HepG2 (cell line): Measurements from ENCODE around the gene IL1RAPL2. TPM values are rescaled to one million over a fixed set of nuclear protein-coding genes. Genes with fewer than 3 reads are reported as not detected.

ENCODE experiments used
- ATAC-seq: fragments of 200-7000 bp; cut with Tn5 transposase; 3 replicates; pipeline ENCODE4 v1.9.1; 2020; ENCODE audit warnings: mild to moderate bottlenecking, moderate library complexity
- BruUV-seq: library from RNA; stranded (reverse); fragments of 400-500 nt; replicated peaks from 2 replicates; lab custom pipeline; 2021; lab: Mats Ljungman, UMichigan
- CTCF ChIA-PET: fragments of 300-600 bp; formaldehyde crosslinking; extraction: SDS; loops from one replicate; lab custom pipeline; 2021; ENCODE audit warnings: low total read pairs, inconsistent platforms, low intra/inter-chr PET ratio; lab: Yijun Ruan, JAX
- POLR2A ChIA-PET: fragments of 350-600 bp; sonication (Branson Sonifier 250); formaldehyde crosslinking; loops from one replicate; lab custom pipeline; 2020; ENCODE audit warnings: antibody characterized with exemption, inconsistent platforms; lab: Yijun Ruan, JAX
- DNase-seq: peaks from one replicate; pipeline ENCODE4 v3.0.0-alpha.2; 2015; ENCODE audit warnings: low spot score
- FAIRE-seq: peaks from 3 replicates; lab custom pipeline; 2011; peaks lifted over from hg19 to GRCh38; lab: Jason Lieb, UNC
- H2AFZ ChIP-seq: one replicate; pipeline ENCODE4 v1.6.1; 2011; ENCODE audit warnings: low read length, inconsistent platforms
- H3K27ac ChIP-seq: fragments of 300-600 bp; 3 replicates; pipeline ENCODE4 v1.8.0; 2011; ENCODE audit warnings: mixed run types, mild to moderate bottlenecking, mixed read lengths, low read length, inconsistent platforms; ENCODE audit not compliant: insufficient read depth; ENCODE audit errors: extremely low read length
- H3K27me3 ChIP-seq, 2 experiments: fragments of 200-600 bp in 1 of 2; 2 replicates in 1 of 2; 3 replicates in 1 of 2; pipeline versions ENCODE4 v1.6.0 to v1.8.0; 2011; ENCODE audit warnings: low read length in 2 of 2, mild to moderate bottlenecking in 2 of 2, moderate library complexity in 2 of 2, inconsistent platforms in 1 of 2; ENCODE audit not compliant: insufficient read depth in 2 of 2, control insufficient read depth in 1 of 2
- H3K36me3 ChIP-seq, 2 experiments: fragments of 200-600 bp in 1 of 2; replicated peaks in 1 of 2; 2 replicates in 1 of 2; 3 replicates in 1 of 2; pipeline versions ENCODE4 v1.5.1 to v1.8.0; 2011; ENCODE audit warnings: low read length in 2 of 2, inconsistent platforms in 1 of 2; ENCODE audit not compliant: insufficient read depth in 2 of 2, control insufficient read depth in 1 of 2
- H3K4me1 ChIP-seq: 2 replicates; pipeline ENCODE4 v1.5.1; 2012; ENCODE audit warnings: low read length, inconsistent platforms; ENCODE audit not compliant: insufficient read depth
- H3K4me2 ChIP-seq: 2 replicates; pipeline ENCODE4 v1.6.0; 2011; ENCODE audit warnings: low read depth, low read length, inconsistent platforms
- H3K4me3 ChIP-seq, 3 experiments: fragments of 200-600 bp in 1 of 3; sonication (generic), shearing (Covaris generic) in 1 of 3; replicated peaks in 1 of 3; 2 replicates each; pipeline ENCODE4 v1.5.1; 2011 to 2016; ENCODE audit warnings: low read length in 3 of 3, inconsistent platforms in 2 of 3, low read depth in 2 of 3, mild to moderate bottlenecking in 2 of 3, control low read depth in 1 of 3, mixed read lengths in 1 of 3; ENCODE audit not compliant: insufficient read depth in 1 of 3
- H3K79me2 ChIP-seq: one replicate; pipeline ENCODE4 v1.6.1; 2011; ENCODE audit warnings: low read length, inconsistent platforms; ENCODE audit not compliant: insufficient read depth
- H3K9ac ChIP-seq: 2 replicates; pipeline ENCODE4 v1.6.0; 2011; ENCODE audit warnings: mild to moderate bottlenecking, low read depth, low read length, inconsistent platforms; ENCODE audit not compliant: insufficient read depth
- H3K9me3 ChIP-seq: 2 replicates; pipeline ENCODE4 v1.5.1; 2012; ENCODE audit warnings: mild to moderate bottlenecking, low read length
- H4K20me1 ChIP-seq: 2 replicates; pipeline ENCODE4 v1.6.0; 2011; ENCODE audit warnings: inconsistent platforms, mild to moderate bottlenecking, low read length, moderate library complexity; ENCODE audit not compliant: insufficient read depth
- HNF4A ChIP-seq: sonication (generic); formaldehyde crosslinking; IDR thresholded peaks from 2 replicates; pipeline ENCODE4 v1.4.0; 2020; ENCODE audit warnings: missing genetic modification reagents
- JUNB ChIP-seq: sonication (generic); formaldehyde crosslinking; IDR thresholded peaks from 2 replicates; pipeline ENCODE4 v1.8.0; 2022; ENCODE audit warnings: missing genetic modification reagents, mild to moderate bottlenecking, borderline replicate concordance
- MATR3 ChIP-seq: sonication (generic); formaldehyde crosslinking; IDR thresholded peaks from 2 replicates; pipeline ENCODE4 v1.4.0; 2020; ENCODE audit warnings: missing genetic modification reagents
- MEIS2 ChIP-seq: sonication (generic); formaldehyde crosslinking; IDR thresholded peaks from 2 replicates; pipeline ENCODE4 v1.9.0; 2021; ENCODE audit warnings: mild to moderate bottlenecking, missing genetic modification reagents
- RERE ChIP-seq: IDR thresholded peaks from 2 replicates; pipeline ENCODE4 v1.6.1; 2016; ENCODE audit warnings: low read depth, missing genetic modification reagents, missing compliant biosample characterization
- RNF2 ChIP-seq: fragments of 450-650 bp; conservative IDR thresholded peaks from 2 replicates; pipeline ENCODE4 v1.6.1; 2016; ENCODE audit warnings: low read depth
- STAT5B ChIP-seq: sonication (generic); formaldehyde crosslinking; IDR thresholded peaks from 2 replicates; pipeline ENCODE4 v1.4.0; 2020; ENCODE audit warnings: missing genetic modification reagents
- ZBTB39 ChIP-seq: sonication (generic); formaldehyde crosslinking; IDR thresholded peaks from 2 replicates; pipeline ENCODE4 v1.5.0; 2020; ENCODE audit warnings: missing genetic modification reagents
- ZNF224 ChIP-seq: sonication (generic); formaldehyde crosslinking; IDR thresholded peaks from 2 replicates; pipeline ENCODE4 v1.5.0; 2020; ENCODE audit warnings: mild to moderate bottlenecking, missing genetic modification reagents
- ZSCAN20 ChIP-seq: sonication (generic); formaldehyde crosslinking; IDR thresholded peaks from 2 replicates; pipeline ENCODE4 v1.4.0; 2020; ENCODE audit warnings: missing genetic modification reagents, mild to moderate bottlenecking, borderline replicate concordance
- WGBS: methylation state at CpG from one replicate; pipeline ENCODE4 v1.1.6; 2017; ENCODE audit warnings: low lambda C conversion rate; 5-methylcytosine and 5-hydroxymethylcytosine counted together
- in situ Hi-C: cut with HindIII; loops from 2 replicates; pipeline ENCODE4 v1.10.0; 2017; ENCODE audit warnings: low pct_unique_long_range_greater_than_20kb; ENCODE audit not compliant: extremely low pct_ligation_motif_present
- intact Hi-C: fragments of 100-400 bp; cut with micrococcal nuclease; formaldehyde crosslinking; loops from one replicate; pipeline ENCODE4 v1.10.0; 2022; ENCODE audit not compliant: unreplicated experiment
- polyA plus RNA-seq, 8 experiments: library from polyadenylated mRNA; depleted of rRNA in 3 of 8; stranded (reverse) in 7 of 8; unstranded in 1 of 8; fragments of >200 nt; fragmentation: Illumina TruSeq in 4 of 8; extraction: Trizol in 4 of 8; gene quantifications; 2 replicates each; pipeline versions ENCODE4 v1.2.1 to v1.2.3, GENCODE V29; 2011 to 2016; ENCODE audit warnings: low read depth in 4 of 8, missing spikeins in 1 of 8, mixed read lengths in 1 of 8; ENCODE audit not compliant: insufficient read depth in 1 of 8
- total RNA-seq, 5 experiments: library from RNA; depleted of rRNA; stranded (reverse); fragments of >200 nt; fragmentation: Illumina TruSeq; extraction: Trizol; gene quantifications; 2 replicates each; pipeline ENCODE4 v1.2.3, GENCODE V29; 2016; ENCODE audit warnings: low read depth in 1 of 5

The IL1RAPL2 gene
- total and polyA plus RNA-seq, 2 of the 13 experiments (the other 11 are each of a cell fraction or from before 2014, with no cell fraction given) = not detected

GRCh38 chrX:105647749-105648148 is 1081.8 kb downstream of the IL1RAPL2 start:
- Histone ChIP-seq H3K27me3 (no peaks in the 10 kb centered on the region), H3K27ac (no peak overlapping the region), H3K4me3 (no peak overlapping the region), H3K79me2 (no peaks in the 10 kb centered on the region), H3K4me1 (no peaks in the 10 kb centered on the region), H4K20me1 (no peaks in the 10 kb centered on the region), H2AFZ (no peak overlapping the region), H3K9me3 (no peaks in the 10 kb centered on the region), H3K4me2 (no peak overlapping the region), H3K9ac (no peak overlapping the region), H3K36me3 (no peaks in the 10 kb centered on the region)
- ATAC-seq = no peak
- FAIRE-seq = no peak
- no peak for TF ChIP-seq HNF4A (CRISPR knock-in tag)
- DNase-seq = no peak
- in situ Hi-C loops (no loop called here), intact Hi-C loops (no loop called here)
- CTCF ChIA-PET = no interaction called here
- POLR2A ChIA-PET = no interaction called here
- no TSS peak for BruUV-seq
- WGBS = 0% methylated on average over 2 of the region's 2 CpGs

- no peaks in the 10 kb centered on the region for H3K4me1 ChIP-seq
- no peak overlapping the region for H3K27ac ChIP-seq
- no peak overlapping the region for H3K4me3 ChIP-seq
- FAIRE-seq = no peak
- no peak overlapping the region for H2AFZ ChIP-seq
- no CpG with 5 or more reads among the region's 1 CpG for WGBS
- CTCF ChIA-PET = no interaction called here
- no peaks in the 10 kb centered on the region for H3K27me3 ChIP-seq
- no peaks in the 10 kb centered on the region for H4K20me1 ChIP-seq
- ATAC-seq = no peak
- H3K36me3 ChIP-seq = no peaks in the 10 kb centered on the region
- in situ Hi-C loops (no loop called here), intact Hi-C loops (no loop called here)
- no peak overlapping the region for H3K4me2 ChIP-seq
- H3K9ac ChIP-seq = no peak overlapping the region
- no TSS peak for BruUV-seq
- no peaks in the 10 kb centered on the region for H3K79me2 ChIP-seq
- POLR2A ChIA-PET = no interaction called here
- DNase-seq = no peak
- no peaks in the 10 kb centered on the region for H3K9me3 ChIP-seq
- no peak for TF ChIP-seq RERE
- no peak for TF ChIP-seq RNF2
- TF ChIP-seq MEIS2 (CRISPR knock-in tag) = no peak
- TF ChIP-seq ZNF224 (CRISPR knock-in tag) = no peak
- no peak for TF ChIP-seq ZSCAN20
- no peak for TF ChIP-seq ZBTB39 (CRISPR knock-in tag)
- TF ChIP-seq MATR3 (CRISPR knock-in tag) = no peak
- no peak for TF ChIP-seq JUNB
- TF ChIP-seq STAT5B (CRISPR knock-in tag) = no peak
Measured at GRCh38 chrX:105648732-105649131, 1082.7 kb downstream of the IL1RAPL2 start.
